Neural cell (in vitro differentiated cells): ENCODE data around the gene SMO. TPM values are rescaled to one million over a fixed set of nuclear protein-coding genes. Genes with fewer than 3 reads are reported as not detected.

ENCODE experiments used
- H2AFZ ChIP-seq: fragments of 200-600, 300-800 bp; sonication (generic), shearing (Covaris generic); 2 replicates; pipeline ENCODE4 v1.6.0; 2014; ENCODE audit warnings: low read depth, mild to moderate bottlenecking, antibody characterized with exemption, low read length, moderate library complexity
- H3F3A ChIP-seq: fragments of 200-600 bp; shearing (Covaris generic); 2 replicates; pipeline ENCODE4 v1.6.1; 2016; ENCODE audit warnings: mild to moderate bottlenecking, moderate library complexity, mixed read lengths, antibody characterized with exemption, low read length; ENCODE audit not compliant: insufficient read depth, poor library complexity, severe bottlenecking
- H3K27ac ChIP-seq: fragments of 200-600, 300-800 bp; sonication (generic), shearing (Covaris generic); 2 replicates; pipeline ENCODE4 v1.5.1; 2014; ENCODE audit warnings: mild to moderate bottlenecking, low read length, moderate library complexity
- H3K27me3 ChIP-seq: fragments of 300-800, 200-600 bp; sonication (generic), shearing (Covaris generic); 2 replicates; pipeline ENCODE4 v1.6.0; 2014; ENCODE audit warnings: mild to moderate bottlenecking, low read depth, low read length, moderate library complexity; ENCODE audit not compliant: insufficient read depth
- H3K36me3 ChIP-seq: fragments of 300-800, 200-600 bp; sonication (generic), shearing (Covaris generic); 2 replicates; pipeline ENCODE4 v1.5.1; 2014; ENCODE audit warnings: mild to moderate bottlenecking, antibody characterized with exemption, low read length, moderate library complexity; ENCODE audit not compliant: insufficient read depth
- H3K4me2 ChIP-seq: fragments of 300-800, 200-600 bp; sonication (generic), shearing (Covaris generic); 2 replicates; pipeline ENCODE4 v1.6.0; 2014; ENCODE audit warnings: mild to moderate bottlenecking, low read length
- H3K4me3 ChIP-seq: fragments of 300-800, 200-600 bp; sonication (generic), shearing (Covaris generic); 2 replicates; pipeline ENCODE4 v1.5.1; 2014; ENCODE audit warnings: mild to moderate bottlenecking, low read length, moderate library complexity
- H3K79me2 ChIP-seq: fragments of 200-600 bp; shearing (Covaris generic); replicated peaks from 2 replicates; pipeline ENCODE4 v1.6.0; 2014; ENCODE audit warnings: mild to moderate bottlenecking, low read length, moderate library complexity; ENCODE audit not compliant: insufficient read depth
- H3K9ac ChIP-seq: fragments of 300-800, 200-600 bp; sonication (generic), shearing (Covaris generic); 2 replicates; pipeline ENCODE4 v1.6.1; 2016; ENCODE audit warnings: mild to moderate bottlenecking, low read length, mixed read lengths
- H3K9me2 ChIP-seq: fragments of 200-600 bp; shearing (Covaris generic); 2 replicates; pipeline ENCODE4 v1.6.1; 2016; ENCODE audit warnings: mild to moderate bottlenecking, low read length, mixed read lengths; ENCODE audit not compliant: insufficient read depth
- H3K9me3 ChIP-seq: fragments of 200-600, 300-800 bp; sonication (generic), shearing (Covaris generic); 2 replicates; pipeline ENCODE4 v1.6.1; 2016; ENCODE audit warnings: mild to moderate bottlenecking, mixed run types, low read length, moderate library complexity, mixed read lengths
- H4K20me1 ChIP-seq: fragments of 200-600 bp; shearing (Covaris generic); 2 replicates; pipeline ENCODE4 v1.6.1; 2016; ENCODE audit warnings: mild to moderate bottlenecking, mixed run types; ENCODE audit not compliant: insufficient read depth
- CTCF ChIP-seq: fragments of 450-650 bp; IDR thresholded peaks from 2 replicates; pipeline ENCODE4 v1.5.1; 2014; ENCODE audit warnings: antibody characterized with exemption, mild to moderate bottlenecking, moderate library complexity; ENCODE audit not compliant: poor library complexity, severe bottlenecking
- EP300 ChIP-seq: fragments of 450-650 bp; conservative IDR thresholded peaks from 2 replicates; pipeline ENCODE4 v1.6.1; 2014; ENCODE audit warnings: antibody characterized with exemption, mild to moderate bottlenecking, moderate library complexity; ENCODE audit not compliant: poor library complexity, severe bottlenecking
- EZH2 ChIP-seq: fragments of 200-600, 300-800 bp; shearing (Covaris generic), sonication (generic); IDR thresholded peaks from 2 replicates; pipeline ENCODE4 v1.6.1; 2014; ENCODE audit warnings: antibody characterized with exemption, low read length, borderline replicate concordance, mild to moderate bottlenecking; ENCODE audit not compliant: insufficient read depth, poor library complexity, severe bottlenecking
- MXI1 ChIP-seq: fragments of 450-650 bp; conservative IDR thresholded peaks from 2 replicates; pipeline ENCODE4 v1.6.1; 2014; ENCODE audit warnings: antibody characterized with exemption, mild to moderate bottlenecking; ENCODE audit not compliant: poor library complexity, severe bottlenecking
- POLR2AphosphoS5 ChIP-seq: IDR thresholded peaks from 2 replicates; pipeline ENCODE4 v1.6.1; 2012
- RAD21 ChIP-seq: fragments of 450-650 bp; conservative IDR thresholded peaks from 2 replicates; pipeline ENCODE4 v1.6.1; 2014; ENCODE audit warnings: antibody characterized with exemption, mild to moderate bottlenecking, moderate library complexity
- REST ChIP-seq: IDR thresholded peaks from 2 replicates; pipeline ENCODE4 v1.6.1; 2012; ENCODE audit warnings: borderline replicate concordance
- SMC3 ChIP-seq: fragments of 450-650 bp; conservative IDR thresholded peaks from 2 replicates; pipeline ENCODE4 v1.6.1; 2014; ENCODE audit warnings: antibody characterized with exemption, mild to moderate bottlenecking, moderate library complexity; ENCODE audit not compliant: poor library complexity
- TAF1 ChIP-seq: IDR thresholded peaks from 2 replicates; pipeline ENCODE4 v1.6.1; 2012; ENCODE audit warnings: low read depth
- polyA plus RNA-seq: library from polyadenylated mRNA; depleted of rRNA; stranded (reverse); fragments of >200 nt; gene quantifications from 2 replicates; pipeline ENCODE4 v1.2.3, GENCODE V29; 2014

Gene SMO
- polyA plus RNA-seq, 1 donor from 2014 or later: 8.8 TPM

- no peak overlapping the region for H3K9ac ChIP-seq
- H3K9me2 ChIP-seq: no peaks in the 10 kb centered on the region
- H3K27me3 ChIP-seq: no peaks in the 10 kb centered on the region
- TF ChIP-seq SMC3 (no peak), RAD21 (no peak), REST (no peak), TAF1 (no peak), EP300 (no peak), EZH2 (no peak), POLR2AphosphoS5 (no peak), CTCF (no peak), MXI1 (no peak)
- no peaks in the 10 kb centered on the region for H3K9me3 ChIP-seq
- no peak overlapping the region for H3K4me2 ChIP-seq
- H3F3A ChIP-seq: no peaks in the 10 kb centered on the region
- no peak overlapping the region for H2AFZ ChIP-seq
- no peaks in the 10 kb centered on the region for H3K36me3 ChIP-seq
- H4K20me1 ChIP-seq: no peaks in the 10 kb centered on the region
- no peak overlapping the region for H3K27ac ChIP-seq
- no peaks in the 10 kb centered on the region for H3K79me2 ChIP-seq
- H3K4me3 ChIP-seq: no peak overlapping the region
Measured at GRCh38 chr7:129169171-129169671, 19.2 kb upstream of the SMO start.

- TF ChIP-seq RAD21: no peak
- Histone ChIP-seq H2AFZ (no peak overlapping the region), H3K27ac (no peak overlapping the region)
Measured at GRCh38 chr7:129169686-129170440, 18.6 kb upstream of the SMO start.

More at GRCh38 chr7:129169686-129170440, 18.6 kb upstream of the SMO start:
- no peaks in the 10 kb centered on the region for H3K9me2 ChIP-seq
- H3K36me3 ChIP-seq: no peaks in the 10 kb centered on the region
- no peaks in the 10 kb centered on the region for H3K79me2 ChIP-seq
- H3K27me3 ChIP-seq: no peaks in the 10 kb centered on the region
- no peak overlapping the region for H3K4me3 ChIP-seq
- no peak overlapping the region for H3K9ac ChIP-seq
- H3K9me3 ChIP-seq: no peaks in the 10 kb centered on the region
- H4K20me1 ChIP-seq: no peaks in the 10 kb centered on the region
- H3K4me2 ChIP-seq: no peak overlapping the region
- no peaks in the 10 kb centered on the region for H3F3A ChIP-seq
